HepG2 (cell line): ENCODE data around the gene ZNF225. TPM values are rescaled to one million over a fixed set of nuclear protein-coding genes. Genes with fewer than 3 reads are reported as not detected.

Source experiments
- AGO1 ChIP-seq: fragments of 200-400 bp; formaldehyde crosslinking; IDR thresholded peaks from 2 replicates; pipeline ENCODE4 v1.6.1; 2017; ENCODE audit warnings: mild to moderate bottlenecking, low read depth, low read length, moderate library complexity; ENCODE audit not compliant: poor library complexity, severe bottlenecking
- ELK4 ChIP-seq: sonication (generic); formaldehyde crosslinking; IDR thresholded peaks from 2 replicates; pipeline ENCODE4 v1.9.0; 2021; ENCODE audit warnings: missing genetic modification reagents, borderline replicate concordance
- FOXA1 ChIP-seq, 2 experiments: fragments of 450-650 bp in 1 of 2; sonication (generic) in 1 of 2; formaldehyde crosslinking in 1 of 2; IDR thresholded peaks; 2 replicates each; pipeline versions ENCODE4 v1.4.0 to v1.6.1; 2016 to 2020; ENCODE audit warnings: missing genetic modification reagents in 1 of 2
- GATAD2A ChIP-seq: IDR thresholded peaks from 2 replicates; pipeline ENCODE4 v1.6.1; 2016
- GZF1 ChIP-seq: sonication (generic); formaldehyde crosslinking; IDR thresholded peaks from 2 replicates; pipeline ENCODE4 v1.5.1; 2020; ENCODE audit warnings: mild to moderate bottlenecking, missing genetic modification reagents
- HOXA7 ChIP-seq: sonication (generic); formaldehyde crosslinking; IDR thresholded peaks from 2 replicates; pipeline ENCODE4 v1.8.1; 2022; ENCODE audit warnings: mild to moderate bottlenecking, missing genetic modification reagents, moderate library complexity
- KAT7 ChIP-seq: IDR thresholded peaks from 2 replicates; pipeline ENCODE4 v1.6.1; 2018; ENCODE audit warnings: borderline replicate concordance, missing compliant biosample characterization
- KDM2A ChIP-seq: sonication (generic); formaldehyde crosslinking; IDR thresholded peaks from 2 replicates; pipeline ENCODE4 v1.4.0; 2020; ENCODE audit warnings: low read depth, missing genetic modification reagents, borderline replicate concordance
- MZF1 ChIP-seq: sonication (generic); formaldehyde crosslinking; IDR thresholded peaks from 2 replicates; pipeline ENCODE4 v1.8.1; 2023; ENCODE audit warnings: mild to moderate bottlenecking, missing genetic modification reagents, borderline replicate concordance
- SKIL ChIP-seq: sonication (generic); formaldehyde crosslinking; IDR thresholded peaks from 2 replicates; pipeline ENCODE4 v1.8.0; 2022; ENCODE audit warnings: missing genetic modification reagents, mild to moderate bottlenecking, moderate library complexity, borderline replicate concordance
- TSC22D2 ChIP-seq: sonication (generic); formaldehyde crosslinking; IDR thresholded peaks from 2 replicates; pipeline ENCODE4 v1.5.1; 2020; ENCODE audit warnings: missing genetic modification reagents, mild to moderate bottlenecking, borderline replicate concordance
- ZIK1 ChIP-seq: sonication (generic); formaldehyde crosslinking; IDR thresholded peaks from 2 replicates; pipeline ENCODE4 v1.5.0; 2020; ENCODE audit warnings: mild to moderate bottlenecking, low read depth, missing genetic modification reagents, borderline replicate concordance
- ZNF142 ChIP-seq: sonication (generic); formaldehyde crosslinking; IDR thresholded peaks from 2 replicates; pipeline ENCODE4 v1.4.0; 2020; ENCODE audit warnings: missing genetic modification reagents
- ZNF230 ChIP-seq: sonication (generic); formaldehyde crosslinking; IDR thresholded peaks from 2 replicates; pipeline ENCODE4 v1.4.0; 2020; ENCODE audit warnings: mild to moderate bottlenecking, missing genetic modification reagents
- ZNF232 ChIP-seq: sonication (generic); formaldehyde crosslinking; IDR thresholded peaks from 2 replicates; pipeline ENCODE4 v1.4.0; 2020; ENCODE audit warnings: missing genetic modification reagents, borderline replicate concordance
- ZNF264 ChIP-seq: sonication (generic); formaldehyde crosslinking; IDR thresholded peaks from 2 replicates; pipeline ENCODE4 v1.4.0; 2020; ENCODE audit warnings: missing genetic modification reagents
- ZNF446 ChIP-seq: sonication (generic); formaldehyde crosslinking; IDR thresholded peaks from 2 replicates; pipeline ENCODE4 v1.5.0; 2020; ENCODE audit warnings: mild to moderate bottlenecking, missing genetic modification reagents
- ZNF460 ChIP-seq: sonication (generic); formaldehyde crosslinking; IDR thresholded peaks from 2 replicates; pipeline ENCODE4 v1.5.1; 2020; ENCODE audit warnings: missing genetic modification reagents, mild to moderate bottlenecking, borderline replicate concordance
- ZNF713 ChIP-seq: sonication (generic); formaldehyde crosslinking; IDR thresholded peaks from 2 replicates; pipeline ENCODE4 v1.4.0; 2020; ENCODE audit warnings: mild to moderate bottlenecking, missing genetic modification reagents
- ZNF788 ChIP-seq: sonication (generic); formaldehyde crosslinking; IDR thresholded peaks from 2 replicates; pipeline ENCODE4 v1.5.0; 2020; ENCODE audit warnings: mild to moderate bottlenecking, missing genetic modification reagents, borderline replicate concordance
- polyA plus RNA-seq, 8 experiments: library from polyadenylated mRNA; depleted of rRNA in 3 of 8; stranded (reverse) in 7 of 8; unstranded in 1 of 8; fragments of >200 nt; fragmentation: Illumina TruSeq in 4 of 8; extraction: Trizol in 4 of 8; gene quantifications; 2 replicates each; pipeline versions ENCODE4 v1.2.1 to v1.2.3, GENCODE V29; 2011 to 2016; ENCODE audit warnings: low read depth in 4 of 8, missing spikeins in 1 of 8, mixed read lengths in 1 of 8; ENCODE audit not compliant: insufficient read depth in 1 of 8
- total RNA-seq, 5 experiments: library from RNA; depleted of rRNA; stranded (reverse); fragments of >200 nt; fragmentation: Illumina TruSeq; extraction: Trizol; gene quantifications; 2 replicates each; pipeline ENCODE4 v1.2.3, GENCODE V29; 2016; ENCODE audit warnings: low read depth in 1 of 5

The ZNF225 gene
- total and polyA plus RNA-seq, 2 of the 13 experiments (the other 11 are each of a cell fraction or from before 2014, with no cell fraction given), result 0.87 to 3.3 TPM

GRCh38 chr19:44093931-44094765 is 19.1 kb upstream of the ZNF225 start, which contains the start of gene ZNF224 (continued):
- TF ChIP-seq ZNF142 (CRISPR knock-in tag) (no peak), ZNF446 (CRISPR knock-in tag) (no peak), GATAD2A (peak; percentile 73), FOXA1 (IDR thresholded peaks at IDR 0.05) (no peak), FOXA1 (CRISPR knock-in tag; IDR thresholded peaks at IDR 0.05) (no peak), KAT7 (no peak), ZNF460 (CRISPR knock-in tag) (no peak), AGO1 (no peak), ZNF232 (CRISPR knock-in tag) (no peak; the same call in 1 of the 2 replicates), ZNF788 (CRISPR knock-in tag) (no peak; the same call in 1 of the 2 replicates), ZNF264 (CRISPR knock-in tag) (peak; percentile 72), ELK4 (no peak), MZF1 (no peak), ZIK1 (no peak), TSC22D2 (CRISPR knock-in tag) (no peak), HOXA7 (CRISPR knock-in tag) (no peak), KDM2A (CRISPR knock-in tag) (peak; percentile 63), ZNF230 (CRISPR knock-in tag) (no peak), ZNF713 (CRISPR knock-in tag) (no peak), SKIL (no peak), GZF1 (CRISPR knock-in tag) (no peak)
